Measurements from ENCODE around the gene XPNPEP3.
"Not testable (repeated sequence)": the region's sequence is repeated elsewhere in the genome, so short reads cannot be mapped to it uniquely, and the experiment has no call there.

The XPNPEP3 gene

GRCh38 chr22:40856513-40857308 lies at the start of gene XPNPEP3, which contains the start of gene ST13:
Gene XPNPEP3, plus strand, starts transcription at chr22:40857148. Its CDS starts 34 bp downstream, at chr22:40857182.
Gene ST13, minus strand, starts transcription at chr22:40856639. Its CDS starts 99 bp downstream, at chr22:40856540.
- peak; percentile 95 to 97 for DNase-seq (ENCODE audit: low read depth in 1 of 2, low spot score in 1 of 2)

GRCh38 chr22:40808018-40808841 lies 48.7 kb upstream of the XPNPEP3 start:
- no peak for DNase-seq (ENCODE audit: low read depth in 1 of 2, low spot score in 1 of 2)

- no peak for DNase-seq (ENCODE audit: low read depth in 1 of 2, low spot score in 1 of 2)
These were observed 43.0 kb upstream of the XPNPEP3 start for GRCh38 chr22:40813912-40814315.

GRCh38 chr22:40817737-40818136 lies 39.2 kb upstream of the XPNPEP3 start:
- no peak for DNase-seq (ENCODE audit: low read depth in 1 of 2, low spot score in 1 of 2)

GRCh38 chr22:40818192-40818746 lies 38.7 kb upstream of the XPNPEP3 start:
- no peak for DNase-seq (ENCODE audit: low read depth in 1 of 2, low spot score in 1 of 2)

GRCh38 chr22:40818747-40819598 lies 38.0 kb upstream of the XPNPEP3 start, which contains the start of gene SLC25A17:
Gene SLC25A17, minus strand, starts transcription at chr22:40819346. Its CDS starts 98 bp downstream, at chr22:40819248.
- peak; percentile 75 to 80 for DNase-seq (ENCODE audit: low read depth in 1 of 2, low spot score in 1 of 2)

- DNase-seq (ENCODE audit: low read depth in 1 of 2, low spot score in 1 of 2), result no peak
These were observed 37.3 kb upstream of the XPNPEP3 start for GRCh38 chr22:40819599-40820140.

- no peak for DNase-seq (ENCODE audit: low read depth in 1 of 2, low spot score in 1 of 2)
These were observed 33.5 kb upstream of the XPNPEP3 start for GRCh38 chr22:40823426-40823825.

GRCh38 chr22:40826292-40826691 lies 30.7 kb upstream of the XPNPEP3 start:
- DNase-seq (ENCODE audit: low read depth in 1 of 2, low spot score in 1 of 2), result not testable (repeated sequence)

GRCh38 chr22:40826984-40827741 lies 29.8 kb upstream of the XPNPEP3 start:
- no peak for DNase-seq (ENCODE audit: low read depth in 1 of 2, low spot score in 1 of 2)

GRCh38 chr22:40829131-40829530 lies 27.8 kb upstream of the XPNPEP3 start:
- DNase-seq (ENCODE audit: low read depth in 1 of 2, low spot score in 1 of 2), result no peak

GRCh38 chr22:40834619-40835018 lies 22.3 kb upstream of the XPNPEP3 start:
- no peak for DNase-seq (ENCODE audit: low read depth in 1 of 2, low spot score in 1 of 2)

GRCh38 chr22:40838486-40838885 lies 18.5 kb upstream of the XPNPEP3 start:
- no peak for DNase-seq (ENCODE audit: low read depth in 1 of 2, low spot score in 1 of 2)

GRCh38 chr22:40844951-40845350 lies 12.0 kb upstream of the XPNPEP3 start:
- no peak for DNase-seq (ENCODE audit: low read depth in 1 of 2, low spot score in 1 of 2)

- DNase-seq (ENCODE audit: low read depth in 1 of 2, low spot score in 1 of 2), result not testable (repeated sequence)
These were observed 11.1 kb upstream of the XPNPEP3 start for GRCh38 chr22:40845816-40846215.

GRCh38 chr22:40853333-40853732 lies 3.6 kb upstream of the XPNPEP3 start:
- DNase-seq (ENCODE audit: low read depth in 1 of 2, low spot score in 1 of 2), result no peak

GRCh38 chr22:40853961-40854360 lies 3.0 kb upstream of the XPNPEP3 start:
- DNase-seq (ENCODE audit: low read depth in 1 of 2, low spot score in 1 of 2), result no peak

GRCh38 chr22:40855071-40855978 lies 1.6 kb upstream of the XPNPEP3 start:
- no peak for DNase-seq (ENCODE audit: low read depth in 1 of 2, low spot score in 1 of 2)
